GM21423 (cell line): ENCODE measurements around the gene SLC5A10.
"Not testable (repeated sequence)": the region's sequence is repeated elsewhere in the genome, so short reads cannot be mapped to it uniquely, and the experiment has no call there.

Experiments
- ATAC-seq: cut with Tn5 transposase; IDR thresholded peaks from one replicate; pipeline ENCODE4 v1.9.1; 2021; ENCODE audit warnings: mild to moderate bottlenecking, moderate library complexity; ENCODE audit not compliant: unreplicated experiment

Gene SLC5A10

DNA sequence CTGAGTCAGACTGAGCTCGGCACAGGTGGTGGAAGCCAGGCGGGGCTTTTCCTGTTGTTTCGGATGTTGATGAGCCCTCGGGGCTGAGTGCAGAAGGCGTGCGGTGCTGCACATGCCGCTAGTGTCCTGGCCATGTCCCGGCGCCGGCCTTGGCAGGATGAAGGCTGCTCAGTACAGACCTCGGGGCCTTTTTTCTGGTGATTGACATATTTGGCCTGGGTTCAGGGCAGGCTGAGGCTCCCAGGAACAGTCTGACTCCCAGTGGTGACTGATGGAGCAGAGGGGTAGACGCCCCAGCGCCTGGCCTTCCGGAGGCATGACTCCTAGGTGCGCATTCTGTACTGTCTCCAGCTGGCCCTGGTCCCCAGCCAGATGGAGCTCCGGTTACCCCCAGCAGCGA lies 86.0 kb downstream of the SLC5A10 start:
- not testable (repeated sequence) for ATAC-seq

DNA sequence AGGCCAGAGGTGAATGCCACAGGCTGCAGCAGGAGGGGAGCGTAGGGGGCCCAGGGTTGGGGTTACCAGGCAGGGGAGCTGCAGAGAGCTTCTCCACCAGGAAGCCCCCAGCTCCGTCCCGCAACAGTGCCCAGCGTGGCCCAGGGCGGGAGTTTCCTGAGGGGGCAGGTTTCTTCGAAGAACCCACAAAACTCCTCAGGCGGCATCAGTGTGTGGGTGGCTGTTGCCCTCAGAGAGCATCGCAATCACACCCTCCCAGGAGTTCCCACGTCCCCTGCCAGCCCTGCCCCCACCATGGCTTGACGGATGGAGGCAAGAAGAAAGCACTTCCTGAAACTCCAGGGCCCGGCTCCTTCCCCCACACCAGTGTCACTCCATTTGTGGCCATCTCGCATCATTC lies 86.8 kb downstream of the SLC5A10 start:
- not testable (repeated sequence) for ATAC-seq

- not testable (repeated sequence) for ATAC-seq
These were observed 88.4 kb downstream of the SLC5A10 start for GRCh38 chr17:19040350-19040749.

- ATAC-seq, result not testable (repeated sequence)
These were observed 89.9 kb downstream of the SLC5A10 start for GRCh38 chr17:19041871-19042270.

DNA sequence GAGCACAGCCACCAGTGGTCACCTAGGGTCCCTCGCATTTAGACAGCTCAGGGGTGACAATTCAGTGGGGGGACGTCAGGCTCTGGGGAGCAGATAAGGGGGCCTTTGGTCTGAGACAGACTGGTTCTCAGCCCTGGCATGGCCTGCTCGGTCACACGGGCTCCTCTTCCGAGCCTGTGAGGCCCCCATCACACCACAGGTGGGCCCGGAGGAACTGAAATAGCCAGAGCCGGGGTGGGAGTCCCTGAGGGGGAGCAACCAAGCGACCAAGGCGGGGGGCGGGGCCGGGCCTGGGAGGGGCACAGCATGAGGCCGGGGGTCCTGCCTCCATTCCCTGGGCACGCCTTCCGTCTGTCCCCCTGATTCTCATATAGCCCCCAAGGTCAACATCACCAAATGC lies 90.4 kb downstream of the SLC5A10 start:
- ATAC-seq, result not testable (repeated sequence)

DNA sequence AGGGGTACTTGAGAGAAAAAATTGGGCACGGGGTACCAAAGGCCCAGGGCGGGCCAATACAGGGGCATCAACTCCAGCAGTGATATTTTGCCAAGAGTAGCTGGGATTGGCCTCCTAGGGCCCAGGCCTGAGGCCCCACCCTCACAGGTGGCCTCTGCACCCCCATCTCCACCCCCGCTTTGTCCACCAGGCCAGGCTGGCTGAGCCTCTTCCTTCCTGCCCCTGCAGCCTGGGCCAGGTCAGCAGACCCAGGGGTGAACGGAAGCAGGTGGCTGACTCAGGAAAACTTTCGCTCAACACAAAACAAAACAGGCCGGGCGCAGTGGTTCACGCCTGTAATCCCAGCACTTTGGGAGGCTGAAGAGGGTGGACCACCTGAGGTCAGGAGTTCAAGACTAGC lies 91.1 kb downstream of the SLC5A10 start:
- peak; percentile 33 for ATAC-seq

GRCh38 chr17:19044643-19045042 lies 92.7 kb downstream of the SLC5A10 start:
- not testable (repeated sequence) for ATAC-seq

DNA sequence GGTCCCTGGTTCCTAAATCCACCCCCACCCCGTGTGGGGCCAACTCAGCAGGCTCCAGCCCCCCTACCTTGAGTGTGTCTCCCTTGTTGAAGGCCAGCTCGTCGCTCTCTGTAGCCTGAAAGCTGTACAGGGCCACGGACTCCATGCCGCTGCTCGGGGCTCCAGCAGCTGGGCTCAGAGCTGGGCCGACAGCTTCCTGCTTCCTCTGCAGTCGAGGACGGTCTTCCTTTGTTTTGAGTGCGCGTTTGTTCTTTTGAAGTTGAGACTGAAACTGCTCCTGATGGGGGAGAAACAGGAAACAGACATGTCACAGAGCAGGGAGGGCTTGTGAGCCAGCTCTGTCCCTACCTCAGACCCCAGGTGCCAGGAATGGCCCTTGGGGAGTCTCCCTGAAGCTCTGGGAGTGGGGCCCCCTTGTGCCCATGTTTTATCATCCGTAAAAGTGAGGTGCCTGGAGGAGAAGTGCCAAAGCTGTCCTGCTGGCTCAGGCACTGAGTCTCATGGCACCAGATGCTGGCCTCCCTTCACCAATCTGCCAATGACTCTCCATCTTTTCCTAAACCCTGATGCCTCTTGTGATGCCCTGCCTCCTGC lies 94.9 kb downstream of the SLC5A10 start, which contains the start of gene GRAP:
GRAP (minus strand) TSS at position 176 of the 594 bp plus-strand sequence; CDS start at position 145, 31 bp downstream.
- not testable (repeated sequence) for ATAC-seq

- ATAC-seq, result not testable (repeated sequence)
These were observed 95.5 kb downstream of the SLC5A10 start for GRCh38 chr17:19047510-19047909.

GRCh38 chr17:19048826-19049225 lies 96.9 kb downstream of the SLC5A10 start:
- not testable (repeated sequence) for ATAC-seq

GRCh38 chr17:19055447-19055846 lies 103.5 kb downstream of the SLC5A10 start:
- ATAC-seq, result not testable (repeated sequence)

DNA sequence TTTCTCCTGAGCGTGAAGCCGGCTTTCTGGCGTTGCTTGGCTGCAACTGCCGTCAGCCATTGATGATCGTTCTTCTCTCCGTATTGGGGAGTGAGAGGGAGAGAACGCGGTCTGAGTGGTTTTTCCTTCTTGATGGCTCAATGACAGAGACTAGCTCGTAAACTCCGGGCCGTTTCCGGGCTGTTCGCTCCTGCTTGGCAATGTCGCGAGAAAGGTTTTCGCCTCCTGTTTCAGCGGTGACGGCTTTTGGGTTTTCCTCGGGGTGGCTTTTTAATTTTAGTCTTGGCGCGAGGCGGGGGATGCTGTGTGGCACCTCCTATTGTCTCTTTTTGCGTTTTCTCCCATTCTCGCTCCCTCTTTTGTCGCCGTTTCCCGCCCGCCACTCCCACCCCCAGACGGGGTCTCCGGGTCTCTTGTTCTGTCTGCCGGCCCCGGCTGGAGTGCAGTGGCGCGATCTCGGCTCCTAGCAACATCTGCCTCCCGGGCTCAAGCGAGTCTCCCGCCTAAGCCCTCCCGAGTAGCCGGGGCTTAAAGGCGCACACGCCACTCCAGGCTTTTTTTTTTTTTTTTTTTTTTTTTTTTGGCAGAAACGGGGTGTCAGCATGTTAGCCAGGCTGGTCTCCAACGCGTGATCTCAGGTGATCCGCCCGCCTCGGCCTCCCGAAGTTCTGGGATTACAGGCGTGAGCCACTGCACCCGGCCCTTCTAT lies 110.2 kb downstream of the SLC5A10 start:
- ATAC-seq, result peak; percentile 65

GRCh38 chr17:19062718-19063325 lies 110.9 kb downstream of the SLC5A10 start:
- peak; percentile 69 for ATAC-seq

- not testable (repeated sequence) for ATAC-seq
These were observed 111.5 kb downstream of the SLC5A10 start for GRCh38 chr17:19063326-19063956.

DNA sequence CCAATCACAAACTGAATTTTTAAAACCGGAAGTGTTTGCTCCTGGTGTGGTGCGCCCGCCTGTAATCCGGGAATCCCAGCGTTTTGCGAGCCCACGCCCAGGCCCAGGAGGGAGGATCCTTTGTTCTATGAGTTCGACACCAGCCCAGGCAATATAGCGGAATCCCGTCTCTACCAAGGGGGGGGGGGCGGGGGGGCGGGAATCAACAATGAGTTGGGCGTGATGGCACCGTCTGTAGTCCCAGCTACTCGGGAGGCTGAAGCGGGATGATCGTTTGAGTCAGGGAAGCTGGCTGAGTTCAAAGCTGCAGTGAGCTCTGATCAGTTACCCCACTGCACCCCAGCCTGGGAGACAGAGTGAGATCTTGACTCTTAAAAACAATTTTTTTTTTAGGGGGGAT lies 112.4 kb downstream of the SLC5A10 start:
- not testable (repeated sequence) for ATAC-seq

DNA sequence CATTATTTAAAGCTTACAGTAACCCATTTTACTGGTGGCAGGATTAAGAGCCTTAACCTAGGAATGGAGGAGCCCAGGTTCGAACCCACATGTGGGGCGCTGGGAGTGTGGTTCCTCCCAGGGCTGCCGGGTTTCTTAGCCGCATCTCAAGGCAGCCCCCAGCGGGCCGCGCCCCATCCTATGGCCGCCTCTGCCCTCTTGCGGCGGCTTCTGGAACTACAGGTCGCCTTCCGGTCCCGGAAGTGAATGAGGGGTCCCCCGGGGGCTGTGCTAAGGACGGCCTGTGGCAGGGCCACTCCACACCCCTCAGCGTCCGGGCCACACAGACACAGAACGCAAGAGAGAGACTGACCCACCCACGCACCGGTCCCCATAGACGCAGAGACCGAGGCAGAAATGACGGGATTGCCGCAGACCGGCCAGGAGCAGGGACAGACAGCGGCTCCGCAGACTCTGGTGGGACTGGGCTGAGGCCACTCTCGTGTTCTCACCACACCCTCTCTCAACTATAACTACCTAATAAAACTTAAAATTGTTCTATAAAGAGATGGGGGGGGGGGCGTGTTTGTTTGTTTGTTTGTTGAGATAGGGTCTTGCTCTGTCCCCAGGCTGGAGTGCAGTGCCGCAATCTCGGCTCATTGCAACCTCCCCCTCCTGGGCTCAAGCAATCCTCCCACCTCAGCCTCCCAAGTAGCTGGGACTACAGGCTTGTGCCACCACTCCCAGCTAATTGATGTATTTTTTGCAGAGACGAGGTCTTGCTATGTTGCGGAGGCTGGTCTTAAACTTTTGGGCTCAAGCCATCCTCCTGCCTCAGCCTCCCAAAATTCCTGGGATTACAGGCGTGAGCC lies 118.6 kb downstream of the SLC5A10 start:
- peak; percentile 80 for ATAC-seq
